8988T (cell line): ENCODE results near the gene LPAR1.

ENCODE experiments used
- DNase-seq: peaks from one replicate; pipeline ENCODE4 v3.0.0; 2011

LPAR1 gene

GRCh38 chr9:110996436-110997220 lies 41.6 kb downstream of the LPAR1 start:
- no peak for DNase-seq

DNA sequence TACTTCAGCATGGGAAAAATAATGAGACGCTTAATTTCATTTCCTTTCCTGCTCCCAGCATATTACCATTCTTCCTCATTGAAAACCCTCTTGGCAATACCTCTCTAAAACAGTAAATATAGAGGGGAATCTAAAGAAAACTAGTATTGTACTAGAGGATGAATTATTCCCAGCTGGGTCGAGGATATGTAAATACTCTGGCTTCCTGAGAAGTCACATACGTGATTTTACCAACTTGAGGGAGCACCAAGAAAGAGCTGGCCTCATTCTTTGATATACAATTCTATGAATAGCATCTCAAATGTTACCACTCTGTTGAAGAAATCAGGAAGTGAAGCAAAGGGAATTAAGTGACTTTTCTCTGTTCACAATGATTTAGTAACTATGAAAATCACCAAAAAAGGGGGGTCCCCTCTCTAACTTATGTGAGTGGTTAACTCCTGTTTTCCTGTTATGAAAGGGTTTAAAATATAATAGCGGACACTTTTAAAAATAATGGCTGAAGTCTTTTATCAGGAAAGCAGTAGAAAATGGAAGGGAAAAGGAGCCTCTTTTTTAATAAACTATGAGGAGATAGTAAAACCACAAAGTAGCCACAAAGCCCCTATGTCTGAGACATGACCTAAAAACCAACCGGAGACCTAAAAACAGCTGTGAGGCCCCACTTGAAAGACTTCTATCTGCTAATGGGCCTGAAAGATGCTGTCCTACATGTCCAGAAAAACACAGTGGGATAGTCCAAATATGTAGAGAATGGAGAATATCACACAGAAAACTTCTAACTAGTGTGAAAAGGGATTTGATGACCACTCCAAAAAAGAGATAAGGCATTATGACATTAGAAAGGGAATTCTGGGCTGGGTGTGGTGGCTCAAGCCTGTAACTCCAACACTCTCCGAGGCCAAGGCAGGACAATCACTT lies 42.6 kb downstream of the LPAR1 start:
- DNase-seq, result no peak

DNA sequence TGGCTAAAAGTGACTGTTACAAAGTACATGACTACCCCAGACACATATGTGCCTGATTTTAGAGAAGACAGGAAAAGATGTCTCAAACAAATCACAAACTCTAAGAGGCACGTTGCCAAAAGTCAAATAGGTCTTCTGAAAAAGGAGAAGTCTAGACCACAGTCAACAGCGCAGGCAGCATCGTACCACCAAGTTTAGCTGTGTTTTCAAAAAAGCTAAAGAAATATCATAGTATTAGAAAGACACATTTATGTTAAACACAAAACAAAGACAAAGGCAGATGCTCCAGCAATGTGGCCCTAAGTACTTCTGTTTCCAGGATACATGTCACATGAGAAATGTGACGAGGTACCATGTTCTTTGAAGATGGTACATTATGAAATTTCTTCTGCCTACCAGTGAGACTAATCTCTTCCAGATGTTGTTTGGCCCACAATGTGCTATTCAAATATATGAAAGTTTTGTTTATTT lies 43.5 kb downstream of the LPAR1 start:
- no peak for DNase-seq

DNA sequence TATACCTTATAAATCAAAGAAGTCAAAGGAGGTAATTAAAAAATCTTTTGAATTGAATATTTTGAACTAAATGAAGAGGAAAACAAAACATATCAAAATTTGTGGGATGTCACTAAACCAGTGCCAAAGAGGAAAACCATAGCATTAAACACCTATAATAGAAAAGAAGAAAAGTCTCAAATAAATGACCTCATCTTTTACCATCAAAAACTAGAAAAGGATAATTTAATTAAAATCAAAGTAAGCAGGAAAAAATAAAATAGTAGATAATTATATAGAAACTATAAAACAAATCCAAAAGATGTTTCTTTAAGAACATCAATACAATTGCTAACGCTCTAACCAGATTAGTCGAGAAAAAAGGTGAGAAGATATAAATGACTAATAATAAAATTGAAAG lies 47.8 kb downstream of the LPAR1 start:
- no peak for DNase-seq

- DNase-seq, result no peak
Observed at GRCh38 chr9:110986529-110986928, 51.7 kb downstream of the LPAR1 start.

GRCh38 chr9:110984890-110985437 lies 53.3 kb downstream of the LPAR1 start:
- no peak for DNase-seq

GRCh38 chr9:110980261-110980660 lies 58.0 kb downstream of the LPAR1 start:
- DNase-seq, result no peak

- no peak for DNase-seq
Observed at GRCh38 chr9:110979636-110980035, 58.6 kb downstream of the LPAR1 start.

GRCh38 chr9:110978516-110978915 lies 59.8 kb downstream of the LPAR1 start:
- no peak for DNase-seq

GRCh38 chr9:110977259-110977709 lies 61.0 kb downstream of the LPAR1 start:
- no peak for DNase-seq

GRCh38 chr9:110975969-110976368 lies 62.3 kb downstream of the LPAR1 start:
- no peak for DNase-seq

DNA sequence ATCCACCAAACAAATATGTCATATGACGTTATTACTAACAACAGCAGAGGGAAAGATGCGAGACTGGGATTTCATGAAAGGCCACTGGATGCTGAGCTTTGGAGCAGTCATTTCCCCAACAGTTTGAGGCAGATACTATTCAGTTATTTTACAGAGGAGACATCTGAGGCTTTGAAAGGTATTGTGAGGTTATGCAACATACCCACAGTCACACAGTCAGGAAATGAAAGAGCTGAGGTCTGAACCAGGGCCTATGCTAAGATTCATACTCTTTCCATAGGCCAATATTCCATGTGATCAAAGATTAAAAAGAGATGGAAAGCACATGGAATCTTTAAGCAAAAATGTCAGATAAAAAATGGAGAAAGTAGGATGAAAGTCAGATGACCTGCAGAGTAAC lies 63.0 kb downstream of the LPAR1 start:
- no peak for DNase-seq

GRCh38 chr9:110971705-110972104 lies 66.6 kb downstream of the LPAR1 start:
- DNase-seq, result no peak

GRCh38 chr9:110971234-110971633 lies 67.0 kb downstream of the LPAR1 start:
- DNase-seq, result no peak

DNA sequence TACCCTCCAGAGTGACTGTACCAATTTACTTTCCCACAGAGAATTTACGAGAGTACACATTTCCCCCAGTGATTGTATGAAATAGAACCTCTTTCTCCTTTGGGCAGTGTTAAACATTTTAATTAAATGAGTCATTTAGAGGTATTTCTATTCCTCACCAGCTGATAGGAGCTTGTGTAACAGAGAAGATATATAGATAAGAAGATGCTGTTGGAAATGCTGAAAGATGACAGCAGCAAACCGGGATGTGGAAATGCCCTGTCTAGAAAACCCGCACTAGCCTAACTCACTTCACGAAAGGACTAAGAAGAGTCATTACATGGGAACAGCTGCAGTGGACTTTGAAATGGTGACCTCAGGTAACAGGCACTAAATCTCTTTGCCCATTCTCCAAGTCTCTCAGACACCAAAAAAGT lies 68.3 kb downstream of the LPAR1 start:
- DNase-seq, result no peak

- DNase-seq, result no peak
Observed at GRCh38 chr9:110968096-110968495, 70.2 kb downstream of the LPAR1 start.

GRCh38 chr9:110967196-110967595 lies 71.1 kb downstream of the LPAR1 start:
- DNase-seq, result no peak

DNA sequence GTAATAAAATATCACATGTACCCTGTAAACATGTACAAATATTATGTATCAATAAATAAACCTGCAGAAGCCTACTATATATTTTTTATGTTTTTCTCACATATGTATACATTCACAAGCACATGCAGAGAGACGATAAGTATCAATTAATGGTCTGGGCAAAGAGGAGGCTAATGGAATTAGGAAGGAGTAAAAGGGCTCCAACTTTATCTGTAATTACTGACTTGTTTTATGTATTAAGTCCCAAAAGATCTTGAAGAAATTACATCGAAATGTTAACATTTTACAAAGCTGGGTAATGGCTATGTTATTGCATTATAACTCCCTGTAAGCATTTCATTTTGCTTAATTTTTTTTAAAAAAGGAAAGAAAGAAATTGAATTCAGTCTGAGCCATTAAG lies 78.0 kb downstream of the LPAR1 start:
- DNase-seq, result no peak

DNA sequence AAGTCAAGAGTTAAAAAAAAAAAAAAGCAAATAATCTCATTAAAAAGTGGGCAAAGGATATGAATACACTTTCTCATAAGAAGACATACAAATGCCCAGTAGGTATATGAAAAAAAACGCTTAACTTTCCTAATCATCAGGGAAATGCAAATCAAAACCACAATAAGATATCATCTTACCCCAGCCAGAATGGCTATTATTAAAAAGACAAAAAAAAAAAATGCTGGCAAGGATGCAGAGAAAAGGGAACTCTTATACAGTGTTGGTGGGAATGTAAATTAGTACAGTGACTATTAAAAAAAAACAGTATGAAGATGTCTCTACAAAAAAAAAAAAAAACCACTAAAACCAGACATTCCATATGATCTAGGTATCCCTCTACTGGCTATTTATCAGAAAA lies 79.4 kb downstream of the LPAR1 start:
- DNase-seq, result no peak

DNA sequence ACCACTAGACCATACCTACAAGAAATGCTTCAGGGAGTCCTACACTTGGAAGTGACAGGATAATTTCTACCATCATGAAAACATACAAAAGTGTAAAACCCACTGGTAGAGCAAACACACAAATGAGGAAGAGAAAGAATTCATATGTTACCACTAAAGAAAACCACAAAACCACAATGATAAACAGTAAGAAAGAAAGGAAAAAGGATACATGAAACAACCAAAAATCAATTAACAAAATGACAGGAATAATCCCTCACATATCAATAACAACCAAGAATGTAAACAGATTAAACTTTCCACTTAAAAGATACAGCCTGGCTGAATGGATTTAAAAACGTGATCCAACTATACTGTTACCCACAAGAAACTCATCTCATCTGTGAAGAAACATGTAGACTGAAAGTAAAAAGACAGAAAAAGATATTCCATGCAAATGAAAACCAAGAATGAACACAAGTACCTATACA lies 83.4 kb downstream of the LPAR1 start:
- no peak for DNase-seq

GRCh38 chr9:110952540-110952859 lies 85.8 kb downstream of the LPAR1 start:
- no peak for DNase-seq

- no peak for DNase-seq
Observed at GRCh38 chr9:110951805-110952539, 86.3 kb downstream of the LPAR1 start.
